ENCODE results near the gene RASGRP3.
"Not testable (repeated sequence)": the region's sequence is repeated elsewhere in the genome, so short reads cannot be mapped to it uniquely, and the experiment has no call there.

Gene RASGRP3

GRCh38 chr2:33437815-33438214, 38.6 kb upstream of the RASGRP3 start:
- Histone ChIP-seq H3K27me3 (ENCODE audit: insufficient read depth, poor library complexity, severe bottlenecking) (peaks cover 3% of the 10 kb centered on the region), H3K4me1 (ENCODE audit: insufficient read depth, poor library complexity, severe bottlenecking) (no peaks in the 10 kb centered on the region), H3K4me3 (ENCODE audit: severe bottlenecking) (no peak overlapping the region), H3K9me3 (ENCODE audit: severe bottlenecking) (no peaks in the 10 kb centered on the region), H3K36me3 (ENCODE audit: low read depth) (no peaks in the 10 kb centered on the region), H3K27ac (ENCODE audit: poor library complexity, severe bottlenecking) (no peak overlapping the region)
- ATAC-seq (ENCODE audit: low read depth) = no peak
- DNase-seq (ENCODE audit: low spot score) = no peak
- TF ChIP-seq, protein P1, sequence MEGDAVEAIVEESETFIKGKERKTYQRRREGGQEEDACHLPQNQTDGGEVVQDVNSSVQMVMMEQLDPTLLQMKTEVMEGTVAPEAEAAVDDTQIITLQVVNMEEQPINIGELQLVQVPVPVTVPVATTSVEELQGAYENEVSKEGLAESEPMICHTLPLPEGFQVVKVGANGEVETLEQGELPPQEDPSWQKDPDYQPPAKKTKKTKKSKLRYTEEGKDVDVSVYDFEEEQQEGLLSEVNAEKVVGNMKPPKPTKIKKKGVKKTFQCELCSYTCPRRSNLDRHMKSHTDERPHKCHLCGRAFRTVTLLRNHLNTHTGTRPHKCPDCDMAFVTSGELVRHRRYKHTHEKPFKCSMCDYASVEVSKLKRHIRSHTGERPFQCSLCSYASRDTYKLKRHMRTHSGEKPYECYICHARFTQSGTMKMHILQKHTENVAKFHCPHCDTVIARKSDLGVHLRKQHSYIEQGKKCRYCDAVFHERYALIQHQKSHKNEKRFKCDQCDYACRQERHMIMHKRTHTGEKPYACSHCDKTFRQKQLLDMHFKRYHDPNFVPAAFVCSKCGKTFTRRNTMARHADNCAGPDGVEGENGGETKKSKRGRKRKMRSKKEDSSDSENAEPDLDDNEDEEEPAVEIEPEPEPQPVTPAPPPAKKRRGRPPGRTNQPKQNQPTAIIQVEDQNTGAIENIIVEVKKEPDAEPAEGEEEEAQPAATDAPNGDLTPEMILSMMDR (IDR thresholded peaks at IDR 0.05; ENCODE audit: poor library complexity, severe bottlenecking) = no peak

DNA sequence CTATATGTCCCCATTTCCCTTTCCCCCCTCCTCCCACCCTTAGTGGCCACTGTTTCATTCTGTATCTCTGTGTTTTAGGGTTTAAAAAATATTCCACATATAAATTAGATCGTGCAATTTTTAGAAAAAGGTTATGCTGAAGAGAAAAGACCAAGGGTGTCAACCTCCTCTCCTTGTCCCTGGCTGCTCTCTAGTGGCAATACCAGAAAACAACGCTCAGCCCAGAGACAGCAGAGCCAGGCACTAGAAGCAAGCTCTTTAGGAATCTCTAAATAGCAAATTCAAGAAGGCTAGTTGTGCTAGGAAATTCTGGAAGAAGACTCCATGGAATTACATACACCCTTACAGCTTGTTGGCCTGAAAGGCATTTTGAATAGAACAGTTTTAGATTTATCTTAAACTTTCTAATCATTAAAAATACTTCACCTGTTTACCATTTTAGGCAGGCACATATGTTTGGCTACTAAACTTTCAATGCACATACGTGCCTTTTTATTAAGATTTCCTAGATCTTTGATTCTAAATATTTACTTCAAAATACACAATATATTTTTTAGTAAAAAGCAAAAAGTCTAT, 35.1 kb upstream of the RASGRP3 start:
- no peak overlapping the region for H3K27ac ChIP-seq (ENCODE audit: poor library complexity, severe bottlenecking)
- peak; percentile 76 for ATAC-seq (ENCODE audit: low read depth)

DNA sequence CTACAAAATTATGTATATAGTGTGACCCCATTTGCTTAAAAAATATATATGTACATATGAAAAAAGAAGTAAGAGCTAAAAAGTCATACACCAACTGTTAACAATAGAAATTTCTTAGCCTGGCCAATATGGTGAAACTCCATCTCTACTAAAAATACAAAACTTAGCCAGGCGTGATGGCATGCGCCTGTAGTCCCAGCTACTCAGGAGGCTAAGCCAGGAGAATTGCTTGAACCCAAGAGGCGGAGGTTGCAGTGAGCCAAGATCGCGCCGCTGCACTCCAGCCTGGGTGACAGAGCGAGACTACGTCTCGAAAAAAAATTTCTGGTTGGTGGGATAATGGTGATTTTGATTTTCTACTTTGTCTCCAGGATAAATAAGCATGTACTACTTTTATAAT, 34.4 kb upstream of the RASGRP3 start:
- not testable (repeated sequence) for H3K9me3 ChIP-seq (ENCODE audit: severe bottlenecking); DNase-seq (ENCODE audit: low spot score); ATAC-seq (ENCODE audit: low read depth); H3K4me1 ChIP-seq (ENCODE audit: insufficient read depth, poor library complexity, severe bottlenecking); H3K4me3 ChIP-seq (ENCODE audit: severe bottlenecking); H3K36me3 ChIP-seq (ENCODE audit: low read depth); H3K27ac ChIP-seq (ENCODE audit: poor library complexity, severe bottlenecking); H3K27me3 ChIP-seq (ENCODE audit: insufficient read depth, poor library complexity, severe bottlenecking)

More for the DNA sequence above, 35.1 kb upstream of the RASGRP3 start:
- H3K36me3 ChIP-seq (ENCODE audit: low read depth) = no peaks in the 10 kb centered on the region
- no peaks in the 10 kb centered on the region for H3K4me1 ChIP-seq (ENCODE audit: insufficient read depth, poor library complexity, severe bottlenecking)
- H3K4me3 ChIP-seq (ENCODE audit: severe bottlenecking) = no peak overlapping the region
- H3K9me3 ChIP-seq (ENCODE audit: severe bottlenecking) = no peaks in the 10 kb centered on the region
- DNase-seq (ENCODE audit: low spot score) = no peak
- H3K27me3 ChIP-seq (ENCODE audit: insufficient read depth, poor library complexity, severe bottlenecking) = peaks cover 3% of the 10 kb centered on the region
- TF ChIP-seq, protein P1 (IDR thresholded peaks at IDR 0.05; ENCODE audit: poor library complexity, severe bottlenecking) = peak; percentile 78

- no peaks in the 10 kb centered on the region for H3K36me3 ChIP-seq (ENCODE audit: low read depth)
- H3K4me1 ChIP-seq (ENCODE audit: insufficient read depth, poor library complexity, severe bottlenecking) = no peaks in the 10 kb centered on the region
- ATAC-seq (ENCODE audit: low read depth) = no peak
- TF ChIP-seq, protein P1 (IDR thresholded peaks at IDR 0.05; ENCODE audit: poor library complexity, severe bottlenecking) = no peak
- no peak overlapping the region for H3K4me3 ChIP-seq (ENCODE audit: severe bottlenecking)
- peaks cover 3% of the 10 kb centered on the region for H3K27me3 ChIP-seq (ENCODE audit: insufficient read depth, poor library complexity, severe bottlenecking)
- no peak for DNase-seq (ENCODE audit: low spot score)
- no peaks in the 10 kb centered on the region for H3K9me3 ChIP-seq (ENCODE audit: severe bottlenecking)
- H3K27ac ChIP-seq (ENCODE audit: poor library complexity, severe bottlenecking) = no peak overlapping the region
Observed at GRCh38 chr2:33442528-33443079, 33.8 kb upstream of the RASGRP3 start.

GRCh38 chr2:33443274-33443829, 33.1 kb upstream of the RASGRP3 start:
- no peak overlapping the region for H3K27ac ChIP-seq (ENCODE audit: poor library complexity, severe bottlenecking)
- ATAC-seq (ENCODE audit: low read depth) (no peak), DNase-seq (ENCODE audit: low spot score) (no peak)
- H3K36me3 ChIP-seq (ENCODE audit: low read depth) = no peaks in the 10 kb centered on the region
- TF ChIP-seq, protein P1 (IDR thresholded peaks at IDR 0.05; ENCODE audit: poor library complexity, severe bottlenecking) = no peak
- no peak overlapping the region for H3K4me3 ChIP-seq (ENCODE audit: severe bottlenecking)
- H3K4me1 ChIP-seq (ENCODE audit: insufficient read depth, poor library complexity, severe bottlenecking) = no peaks in the 10 kb centered on the region
- peaks cover 3% of the 10 kb centered on the region for H3K27me3 ChIP-seq (ENCODE audit: insufficient read depth, poor library complexity, severe bottlenecking)
- H3K9me3 ChIP-seq (ENCODE audit: severe bottlenecking) = no peaks in the 10 kb centered on the region
